Right ventricle myocardium inferior (tissue), 1 donor: Measurements from ENCODE around the gene ITFG2. TPM values are rescaled to one million over a fixed set of nuclear protein-coding genes. Genes with fewer than 3 reads are reported as not detected.
"Not testable (repeated sequence)": the region's sequence is repeated elsewhere in the genome, so short reads cannot be mapped to it uniquely, and the experiment has no call there.

ENCODE experiments used
- ATAC-seq: fragments of 200-7000 bp; cut with Tn5 transposase; one replicate; pipeline ENCODE4 v1.9.1; 2020; ENCODE audit warnings: mild to moderate bottlenecking, moderate library complexity
- DNase-seq: peaks from one replicate; pipeline ENCODE4 v3.0.0; 2021; ENCODE audit errors: missing footprints
- intact Hi-C: fragments of 100-400 bp; cut with DNase I; formaldehyde crosslinking; loops from one replicate; pipeline ENCODE4 v1.11.0; 2022
- long read RNA-seq: library from polyadenylated mRNA; unstranded; transcript quantifications from one replicate; pipeline ENCODE4 v2.0.0, GENCODE V29; 2021
- total RNA-seq: library from RNA; stranded (reverse); fragmentation: NEBNext Ultra II Directional; extraction: Animal tissue kit (Norgen Biotek cat#: 25700); gene quantifications from one replicate; pipeline ENCODE4 v1.2.1, GENCODE V29; 2021
- donor health status: DM: no; HTN: yes; CAD: no; lungs with severe emphysema.

Gene ITFG2
- 11.4 TPM for total RNA-seq
- long read RNA-seq, transcript ITFG2-201 (12 exons, 2,361 nt) = major isoform, 10 of 15 reads
- long read RNA-seq, partial matches to known transcripts = 2 of 15 reads
- long read RNA-seq, other reads (novel, unspliced or antisense) = 3 of 15 reads

DNA sequence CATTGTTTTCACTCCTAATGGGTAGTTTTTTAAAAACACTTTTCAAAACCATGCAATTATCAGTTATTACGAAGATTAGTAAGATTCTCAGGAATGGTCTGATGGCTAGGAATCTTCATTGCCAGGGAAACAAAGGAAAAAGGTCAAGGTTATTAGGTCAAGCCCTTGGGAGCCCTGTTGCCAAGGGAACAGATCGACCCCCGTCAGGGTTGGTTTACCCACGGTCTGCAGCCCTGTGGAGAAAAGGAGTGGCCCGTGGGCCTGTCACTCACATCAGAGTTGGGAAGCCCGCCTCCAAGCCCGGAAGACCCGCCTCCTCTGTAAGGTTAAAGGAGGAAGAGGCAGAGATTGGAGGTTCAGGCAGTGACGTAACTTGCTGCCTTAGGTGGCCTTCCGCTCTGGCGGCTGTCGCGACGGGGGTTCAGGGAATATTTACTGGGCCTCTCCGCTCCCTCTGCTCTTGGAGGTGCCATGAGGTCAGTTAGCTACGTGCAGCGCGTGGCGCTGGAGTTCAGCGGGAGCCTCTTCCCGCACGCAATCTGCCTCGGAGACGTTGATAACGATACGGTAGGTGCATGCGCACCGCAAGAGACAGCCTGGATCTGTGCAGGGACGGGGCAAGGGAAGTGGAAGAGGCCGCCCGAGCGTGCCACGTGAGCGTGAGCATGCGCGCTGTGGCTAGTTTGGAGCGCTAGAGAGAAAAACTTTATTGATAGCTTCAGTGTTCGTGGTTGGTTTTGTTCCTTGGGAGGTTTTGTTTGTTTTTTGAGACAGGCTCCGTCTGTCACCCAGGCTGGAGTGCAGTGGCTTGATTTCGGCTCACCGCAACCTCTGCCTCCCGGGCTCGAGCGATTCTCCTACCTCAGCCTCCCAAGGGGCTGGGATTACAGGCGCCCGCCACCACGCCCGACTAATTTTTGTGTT lies at the start of gene ITFG2:
TSS of gene ITFG2 (plus strand) at position 379 of the 924 bp plus-strand sequence. CDS start at position 472, 93 bp downstream.
- DNase-seq (peak; percentile 100), ATAC-seq (peak; percentile 99)
- intact Hi-C loops = loop anchor here (1.0 kb wide), 1 partner anchor 17 kb away; no protein-coding TSS in a partner anchor

DNA sequence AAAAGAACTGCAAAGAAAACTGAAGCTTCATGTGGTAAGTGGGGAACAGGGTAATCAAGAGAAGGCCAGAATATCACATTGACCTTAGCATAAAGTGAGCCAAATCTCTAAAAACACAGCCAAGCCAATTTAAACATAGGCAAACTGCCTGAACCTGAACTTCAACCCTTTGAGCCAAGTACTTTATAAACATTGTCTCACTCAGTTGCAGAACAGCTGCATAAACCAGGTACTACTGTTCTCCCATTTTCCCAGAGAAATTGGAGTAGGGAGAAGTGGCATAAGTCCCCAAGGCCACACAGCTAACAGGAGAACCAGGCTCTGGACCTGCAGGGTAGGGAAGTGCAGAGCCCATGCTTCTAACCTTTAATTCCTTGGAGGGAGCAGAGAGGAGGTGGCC lies 48.1 kb upstream of the ITFG2 start:
- ATAC-seq (no peak), DNase-seq (no peak)
- intact Hi-C loops = no loop called here

- no peak for ATAC-seq
- no peak for DNase-seq
- intact Hi-C loops = no loop called here
Measured at GRCh38 chr12:2765052-2765451, 47.4 kb upstream of the ITFG2 start.

DNA sequence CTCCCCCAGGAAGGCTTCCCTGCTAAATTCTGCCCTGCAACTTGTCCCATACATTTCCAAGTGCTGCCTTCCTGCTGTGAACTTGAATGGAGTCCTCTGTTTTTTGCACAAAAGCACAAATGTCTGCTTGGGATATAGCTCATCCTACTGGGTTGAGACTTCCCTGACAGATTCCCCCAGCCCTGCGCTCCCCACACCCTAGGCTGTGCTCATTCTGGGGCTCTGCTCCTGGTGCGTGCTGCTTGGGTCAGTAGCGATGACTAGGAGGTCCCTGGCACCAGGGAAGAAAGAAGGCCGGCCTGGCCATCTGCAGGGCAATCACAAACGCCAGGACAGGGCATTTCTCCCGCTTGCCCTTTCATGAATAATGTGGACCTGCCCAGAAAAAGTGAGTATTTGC lies 46.9 kb upstream of the ITFG2 start:
- DNase-seq (no peak), ATAC-seq (no peak)
- intact Hi-C loops = no loop called here

DNA sequence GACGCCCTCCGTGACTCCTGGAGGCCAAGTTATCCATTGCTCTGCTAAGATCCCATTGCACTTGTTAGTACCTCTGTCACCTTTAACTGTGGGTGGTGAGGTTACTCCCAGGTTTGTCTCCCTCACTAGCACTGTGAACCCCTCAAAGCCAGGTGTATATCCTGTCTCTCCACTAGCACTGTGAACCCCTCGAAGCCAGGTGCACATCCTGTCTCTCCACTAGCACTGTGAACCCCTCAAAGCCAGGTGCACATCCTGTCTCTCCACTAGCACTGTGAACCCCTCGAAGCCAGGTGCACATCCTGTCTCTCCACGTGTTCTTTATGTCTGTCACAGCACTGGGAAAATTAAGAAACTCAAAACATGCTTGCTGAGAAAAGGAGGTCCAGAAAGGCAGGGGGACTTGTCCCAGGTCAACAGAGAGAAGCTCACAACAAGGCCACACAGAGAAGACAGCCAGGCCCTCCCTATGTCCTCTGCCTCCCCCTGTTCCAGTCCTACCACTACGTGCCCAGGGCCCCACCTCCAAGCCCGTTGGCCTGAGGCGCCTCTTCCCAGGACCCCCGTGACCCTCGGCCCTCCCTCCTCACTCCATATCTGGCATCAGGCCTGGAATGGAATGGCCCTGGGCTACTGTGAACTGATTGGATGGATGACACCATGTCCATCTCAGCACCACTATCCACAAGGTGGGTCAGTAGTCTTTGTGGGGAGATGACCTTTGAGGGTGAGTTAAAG lies 44.1 kb upstream of the ITFG2 start:
- no peak for ATAC-seq
- no peak for DNase-seq
- intact Hi-C loops = no loop called here

GRCh38 chr12:2769866-2770533 lies 42.5 kb upstream of the ITFG2 start:
- intact Hi-C loops = no loop called here

DNA sequence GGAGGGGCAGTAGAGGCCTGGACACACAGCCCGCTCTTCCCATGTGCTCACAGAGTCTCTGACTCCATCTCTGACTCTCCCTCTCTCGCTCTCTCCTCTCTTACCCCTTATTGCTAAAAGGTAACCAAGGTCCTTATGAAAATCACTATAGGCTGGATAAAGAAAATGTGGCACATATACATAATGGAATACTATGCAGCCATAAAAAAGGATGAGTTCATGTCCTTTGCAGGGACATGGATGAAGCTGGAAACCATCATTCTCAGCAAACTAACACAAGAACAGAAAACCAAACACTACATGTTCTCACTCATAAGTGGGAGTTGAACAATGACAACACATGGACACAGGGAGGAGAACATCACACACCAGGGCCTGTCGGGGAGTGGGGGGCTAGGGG lies 41.9 kb upstream of the ITFG2 start:
- DNase-seq, ATAC-seq: not testable (repeated sequence)

More at GRCh38 chr12:2769866-2770533, 42.5 kb upstream of the ITFG2 start:
- DNase-seq (no peak), ATAC-seq (no peak)

GRCh38 chr12:2772370-2772769 lies 40.1 kb upstream of the ITFG2 start:
- intact Hi-C loops = no loop called here
- no peak for DNase-seq
- no peak for ATAC-seq

More for the DNA sequence above, 41.9 kb upstream of the ITFG2 start:
- intact Hi-C loops = not testable (repeated sequence)

GRCh38 chr12:2773199-2773875 lies 39.1 kb upstream of the ITFG2 start:
- intact Hi-C loops = no loop called here
- DNase-seq (no peak), ATAC-seq (no peak)

GRCh38 chr12:2775431-2775830 lies 37.0 kb upstream of the ITFG2 start:
- DNase-seq = peak; percentile 81
- intact Hi-C loops = no loop called here
- ATAC-seq = peak; percentile 79

DNA sequence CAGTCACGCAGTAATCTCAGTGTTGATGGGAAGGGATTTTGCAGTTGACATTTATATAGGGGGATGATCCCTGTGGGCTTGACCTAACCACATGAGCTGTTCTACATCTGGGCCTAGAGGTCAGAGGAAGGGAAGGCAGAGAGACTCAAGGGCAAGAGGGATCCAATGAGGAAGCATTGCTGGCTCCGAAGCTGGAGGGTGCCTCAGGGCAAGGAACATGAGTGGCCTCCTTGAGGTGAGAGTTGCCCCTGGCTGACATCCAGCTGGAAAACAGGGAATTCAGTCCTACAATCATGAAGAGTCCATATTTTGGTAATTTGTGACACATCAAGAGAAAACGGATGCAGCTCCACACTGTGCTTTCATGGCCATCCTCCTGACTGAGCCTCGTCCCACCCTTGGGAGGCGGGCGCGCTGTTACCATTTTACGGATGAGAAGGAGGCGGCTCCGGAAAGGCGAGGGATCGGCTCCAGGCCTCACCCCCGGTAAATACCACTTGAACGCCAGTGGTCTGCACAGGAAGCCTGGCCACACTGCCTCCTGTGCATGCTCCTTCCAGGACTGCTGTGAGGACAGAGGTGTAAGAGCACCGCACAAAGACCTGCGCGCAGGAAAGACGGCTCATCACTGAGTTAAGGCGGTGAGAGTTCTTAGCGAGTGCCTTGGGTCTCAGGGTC lies 36.2 kb upstream of the ITFG2 start:
- ATAC-seq (no peak), DNase-seq (no peak)
- intact Hi-C loops = no loop called here

DNA sequence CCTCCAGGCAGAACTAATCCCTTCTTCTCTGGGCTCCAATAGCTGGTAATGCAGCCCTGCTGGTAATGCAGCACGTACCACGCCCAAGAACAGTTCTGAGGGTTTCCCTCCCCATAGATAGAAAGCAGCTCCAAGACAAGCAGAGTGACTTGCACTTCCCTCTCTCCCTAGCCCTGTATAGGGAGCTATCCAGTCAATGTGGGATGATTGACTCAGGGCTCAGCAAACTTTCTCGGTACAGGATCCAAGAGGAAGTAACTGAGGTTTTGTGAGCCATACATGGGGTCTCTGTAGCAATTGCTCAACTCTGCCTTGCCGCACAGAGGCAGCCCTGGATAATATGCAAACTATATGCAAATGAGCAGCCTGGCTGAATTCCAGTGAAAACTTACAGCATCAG lies 33.2 kb upstream of the ITFG2 start:
- no peak for ATAC-seq

GRCh38 chr12:2783936-2784600 lies 28.4 kb upstream of the ITFG2 start:
- peak; percentile 96 for ATAC-seq
- intact Hi-C loops = loop anchor here (1.0 kb wide), 1 partner anchor 44 kb away; no protein-coding TSS in a partner anchor
- peak; percentile 85 for DNase-seq

More for the DNA sequence above, 33.2 kb upstream of the ITFG2 start:
- intact Hi-C loops = no loop called here
- no peak for DNase-seq

DNA sequence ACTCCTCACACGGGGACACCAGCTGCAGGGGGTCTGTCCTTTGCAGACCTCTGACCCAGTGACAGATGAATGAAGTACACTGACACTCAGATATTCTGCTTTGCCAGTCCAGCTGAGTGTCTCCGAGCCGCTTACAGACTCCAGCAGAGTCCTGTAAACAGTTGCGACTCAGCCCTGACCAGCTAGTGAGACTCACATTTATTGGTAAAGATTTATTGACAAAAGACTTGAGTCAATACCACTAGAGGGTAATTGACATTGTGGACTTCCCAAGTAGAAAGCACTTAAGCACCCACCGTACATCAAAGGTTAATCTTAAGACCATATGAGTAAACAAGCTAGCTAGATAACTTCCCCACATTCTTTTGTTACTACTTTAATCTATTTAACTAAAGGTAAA lies 27.5 kb upstream of the ITFG2 start:
- ATAC-seq = no peak
- no peak for DNase-seq
- intact Hi-C loops = no loop called here

DNA sequence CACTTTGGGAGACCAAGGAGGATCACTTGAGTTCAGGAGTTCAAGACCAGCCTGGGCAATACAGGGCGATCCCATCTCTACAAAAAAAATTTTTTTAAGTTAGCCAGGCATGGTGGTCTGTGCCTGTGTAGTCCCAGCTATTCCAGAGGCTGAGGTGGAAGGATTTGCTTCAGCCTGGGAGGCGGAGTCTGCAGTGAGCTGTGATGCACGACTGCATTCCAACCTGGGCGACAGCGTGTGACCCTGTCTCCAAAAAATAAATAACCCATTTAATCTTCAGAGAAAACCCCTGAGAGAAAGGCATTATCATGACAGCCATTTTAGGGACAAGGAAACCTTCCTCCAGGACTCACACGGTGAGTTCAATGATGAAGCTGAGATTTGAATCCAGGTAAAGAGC lies 21.4 kb upstream of the ITFG2 start:
- ATAC-seq (no peak), DNase-seq (no peak)
- intact Hi-C loops = loop anchor here (10.0 kb wide), 1 partner anchor 996 kb away; no protein-coding TSS in a partner anchor

GRCh38 chr12:2792671-2793500 lies 19.6 kb upstream of the ITFG2 start:
- ATAC-seq (no peak), DNase-seq (no peak)
- intact Hi-C loops = loop anchor here (10.0 kb wide), 1 partner anchor 998 kb away; no protein-coding TSS in a partner anchor
